ENCODE data around the gene TMSB10.
A peak's percentile ranks its signal among the peaks of the same experiment; 100 is the strongest.
"Not testable (repeated sequence)": the region's sequence is repeated elsewhere in the genome, so short reads cannot be mapped to it uniquely, and the experiment has no call there.

Gene TMSB10

GRCh38 chr2:84905181-84906107 lies at the start of gene TMSB10:
TSS of gene TMSB10 (plus strand) at chr2:84905656.
- peak; percentile 76 for DNase-seq (ENCODE audit: low read depth in 2 of 2)

- no peak for DNase-seq (ENCODE audit: low read depth in 2 of 2)
Observed at GRCh38 chr2:84855731-84856130, 49.7 kb upstream of the TMSB10 start.

- no peak for DNase-seq (ENCODE audit: low read depth in 2 of 2)
Observed at GRCh38 chr2:84856787-84857186, 48.7 kb upstream of the TMSB10 start.

- DNase-seq (ENCODE audit: low read depth in 2 of 2) = no peak
Observed at GRCh38 chr2:84857566-84857965, 47.9 kb upstream of the TMSB10 start.

GRCh38 chr2:84858123-84858522 lies 47.3 kb upstream of the TMSB10 start:
- no peak for DNase-seq (ENCODE audit: low read depth in 2 of 2)

- no peak for DNase-seq (ENCODE audit: low read depth in 2 of 2)
Observed at GRCh38 chr2:84858937-84859336, 46.5 kb upstream of the TMSB10 start.

- no peak for DNase-seq (ENCODE audit: low read depth in 2 of 2)
Observed at GRCh38 chr2:84861539-84861938, 43.9 kb upstream of the TMSB10 start.

- no peak for DNase-seq (ENCODE audit: low read depth in 2 of 2)
Observed at GRCh38 chr2:84862006-84862405, 43.5 kb upstream of the TMSB10 start.

- no peak for DNase-seq (ENCODE audit: low read depth in 2 of 2)
Observed at GRCh38 chr2:84865181-84865783, 40.2 kb upstream of the TMSB10 start.

GRCh38 chr2:84866122-84866521 lies 39.3 kb upstream of the TMSB10 start:
- DNase-seq (ENCODE audit: low read depth in 2 of 2) = no peak

GRCh38 chr2:84868327-84868726 lies 37.1 kb upstream of the TMSB10 start:
- DNase-seq (ENCODE audit: low read depth in 2 of 2) = not testable (repeated sequence)

GRCh38 chr2:84870306-84870705 lies 35.1 kb upstream of the TMSB10 start:
- no peak for DNase-seq (ENCODE audit: low read depth in 2 of 2)

GRCh38 chr2:84872691-84873090 lies 32.8 kb upstream of the TMSB10 start:
- not testable (repeated sequence) for DNase-seq (ENCODE audit: low read depth in 2 of 2)

- no peak for DNase-seq (ENCODE audit: low read depth in 2 of 2)
Observed at GRCh38 chr2:84873350-84873749, 32.1 kb upstream of the TMSB10 start.

- DNase-seq (ENCODE audit: low read depth in 2 of 2) = no peak
Observed at GRCh38 chr2:84874381-84875212, 30.9 kb upstream of the TMSB10 start.

- no peak for DNase-seq (ENCODE audit: low read depth in 2 of 2)
Observed at GRCh38 chr2:84875213-84875560, 30.3 kb upstream of the TMSB10 start.

GRCh38 chr2:84875619-84876018 lies 29.8 kb upstream of the TMSB10 start:
- DNase-seq (ENCODE audit: low read depth in 2 of 2) = not testable (repeated sequence)

- DNase-seq (ENCODE audit: low read depth in 2 of 2) = no peak
Observed at GRCh38 chr2:84876369-84876768, 29.1 kb upstream of the TMSB10 start.

GRCh38 chr2:84878459-84878858 lies 27.0 kb upstream of the TMSB10 start:
- DNase-seq (ENCODE audit: low read depth in 2 of 2) = no peak

- DNase-seq (ENCODE audit: low read depth in 2 of 2) = no peak
Observed at GRCh38 chr2:84878896-84879583, 26.4 kb upstream of the TMSB10 start.

- DNase-seq (ENCODE audit: low read depth in 2 of 2) = no peak
Observed at GRCh38 chr2:84879584-84880394, 25.7 kb upstream of the TMSB10 start.
